ENCODE results near the gene S100A11.

DNA sequence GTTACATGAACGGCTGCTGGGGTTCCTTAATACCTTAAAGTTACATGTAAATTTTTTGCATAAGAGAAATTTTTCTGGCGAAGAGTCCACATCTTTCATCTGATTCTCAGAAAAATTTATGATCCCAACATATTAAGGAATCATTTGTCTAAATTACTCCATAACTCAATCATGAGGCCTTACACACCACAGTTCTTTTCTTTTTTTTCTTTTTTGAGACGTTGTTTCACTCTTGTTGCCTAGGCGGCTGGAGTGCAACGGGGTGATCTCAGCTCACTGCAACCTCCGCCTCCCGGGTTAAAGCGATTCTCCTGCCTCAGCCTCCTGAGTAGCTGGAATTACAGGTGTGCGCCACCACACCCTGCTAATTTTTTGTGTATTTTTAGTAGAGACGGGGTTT lies 2.1 kb upstream of the S100A11 start:
- TF ChIP-seq EP300 (IDR thresholded peaks at IDR 0.05) (no peak), POLR2A (IDR thresholded peaks at IDR 0.05) (no peak)
